Measurements from ENCODE around the gene BUB3. TPM values are rescaled to one million over a fixed set of nuclear protein-coding genes. Genes with fewer than 3 reads are reported as not detected.

BUB3 gene
- total and polyA plus RNA-seq, 2 of the 13 experiments (the other 11 are each of a cell fraction or from before 2014, with no cell fraction given) = 174 to 188 TPM

GRCh38 chr10:123140164-123140982, 13.8 kb upstream of the BUB3 start (continued):
- TF ChIP-seq E2F2 (CRISPR knock-in tag; IDR thresholded peaks at IDR 0.05; ENCODE audit: borderline replicate concordance) = no peak
- no peak for TF ChIP-seq SSRP1 (CRISPR knock-in tag; IDR thresholded peaks at IDR 0.05)
- TF ChIP-seq ZNF17 (CRISPR knock-in tag; IDR thresholded peaks at IDR 0.05) = no peak
- no peak for TF ChIP-seq ZBTB20 (CRISPR knock-in tag; IDR thresholded peaks at IDR 0.05; ENCODE audit: borderline replicate concordance, low read depth)
- no peak for TF ChIP-seq ZNF816 (CRISPR knock-in tag; IDR thresholded peaks at IDR 0.05; ENCODE audit: borderline replicate concordance)
- TF ChIP-seq ZBTB10 (CRISPR knock-in tag; IDR thresholded peaks at IDR 0.05; ENCODE audit: borderline replicate concordance) = no peak
- TF ChIP-seq ZNF331 (CRISPR knock-in tag; IDR thresholded peaks at IDR 0.05) = no peak
- TF ChIP-seq, protein P1, sequence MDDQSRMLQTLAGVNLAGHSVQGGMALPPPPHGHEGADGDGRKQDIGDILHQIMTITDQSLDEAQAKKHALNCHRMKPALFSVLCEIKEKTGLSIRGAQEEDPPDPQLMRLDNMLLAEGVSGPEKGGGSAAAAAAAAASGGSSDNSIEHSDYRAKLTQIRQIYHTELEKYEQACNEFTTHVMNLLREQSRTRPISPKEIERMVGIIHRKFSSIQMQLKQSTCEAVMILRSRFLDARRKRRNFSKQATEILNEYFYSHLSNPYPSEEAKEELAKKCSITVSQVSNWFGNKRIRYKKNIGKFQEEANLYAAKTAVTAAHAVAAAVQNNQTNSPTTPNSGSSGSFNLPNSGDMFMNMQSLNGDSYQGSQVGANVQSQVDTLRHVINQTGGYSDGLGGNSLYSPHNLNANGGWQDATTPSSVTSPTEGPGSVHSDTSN (CRISPR knock-in tag; IDR thresholded peaks at IDR 0.05; ENCODE audit: borderline replicate concordance) = no peak
- TF ChIP-seq, protein P2, sequence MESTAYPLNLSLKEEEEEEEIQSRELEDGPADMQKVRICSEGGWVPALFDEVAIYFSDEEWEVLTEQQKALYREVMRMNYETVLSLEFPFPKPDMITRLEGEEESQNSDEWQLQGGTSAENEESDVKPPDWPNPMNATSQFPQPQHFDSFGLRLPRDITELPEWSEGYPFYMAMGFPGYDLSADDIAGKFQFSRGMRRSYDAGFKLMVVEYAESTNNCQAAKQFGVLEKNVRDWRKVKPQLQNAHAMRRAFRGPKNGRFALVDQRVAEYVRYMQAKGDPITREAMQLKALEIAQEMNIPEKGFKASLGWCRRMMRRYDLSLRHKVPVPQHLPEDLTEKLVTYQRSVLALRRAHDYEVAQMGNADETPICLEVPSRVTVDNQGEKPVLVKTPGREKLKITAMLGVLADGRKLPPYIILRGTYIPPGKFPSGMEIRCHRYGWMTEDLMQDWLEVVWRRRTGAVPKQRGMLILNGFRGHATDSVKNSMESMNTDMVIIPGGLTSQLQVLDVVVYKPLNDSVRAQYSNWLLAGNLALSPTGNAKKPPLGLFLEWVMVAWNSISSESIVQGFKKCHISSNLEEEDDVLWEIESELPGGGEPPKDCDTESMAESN (CRISPR knock-in tag; conservative IDR thresholded peaks at IDR 0.05) = 0 out of 2 replicates have a peak, but pooled peaks have one; percentile 44
- TF ChIP-seq GABPB1 (CRISPR knock-in tag; IDR thresholded peaks at IDR 0.05) = peak; percentile 38; the same call in 1 of the 2 replicates
- TF ChIP-seq NKX3-1 (CRISPR knock-in tag; IDR thresholded peaks at IDR 0.05) = no peak
- no peak for TF ChIP-seq SUZ12 (IDR thresholded peaks at IDR 0.05; ENCODE audit: low read depth, low read length)
- TF ChIP-seq PHF20 (CRISPR knock-in tag; IDR thresholded peaks at IDR 0.05) = no peak
- TF ChIP-seq, protein P3, sequence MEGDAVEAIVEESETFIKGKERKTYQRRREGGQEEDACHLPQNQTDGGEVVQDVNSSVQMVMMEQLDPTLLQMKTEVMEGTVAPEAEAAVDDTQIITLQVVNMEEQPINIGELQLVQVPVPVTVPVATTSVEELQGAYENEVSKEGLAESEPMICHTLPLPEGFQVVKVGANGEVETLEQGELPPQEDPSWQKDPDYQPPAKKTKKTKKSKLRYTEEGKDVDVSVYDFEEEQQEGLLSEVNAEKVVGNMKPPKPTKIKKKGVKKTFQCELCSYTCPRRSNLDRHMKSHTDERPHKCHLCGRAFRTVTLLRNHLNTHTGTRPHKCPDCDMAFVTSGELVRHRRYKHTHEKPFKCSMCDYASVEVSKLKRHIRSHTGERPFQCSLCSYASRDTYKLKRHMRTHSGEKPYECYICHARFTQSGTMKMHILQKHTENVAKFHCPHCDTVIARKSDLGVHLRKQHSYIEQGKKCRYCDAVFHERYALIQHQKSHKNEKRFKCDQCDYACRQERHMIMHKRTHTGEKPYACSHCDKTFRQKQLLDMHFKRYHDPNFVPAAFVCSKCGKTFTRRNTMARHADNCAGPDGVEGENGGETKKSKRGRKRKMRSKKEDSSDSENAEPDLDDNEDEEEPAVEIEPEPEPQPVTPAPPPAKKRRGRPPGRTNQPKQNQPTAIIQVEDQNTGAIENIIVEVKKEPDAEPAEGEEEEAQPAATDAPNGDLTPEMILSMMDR (CRISPR knock-in tag; IDR thresholded peaks at IDR 0.05) = peak; percentile 50
- no peak for TF ChIP-seq ZNF562 (CRISPR knock-in tag; IDR thresholded peaks at IDR 0.05; ENCODE audit: borderline replicate concordance)
- no peak for TF ChIP-seq SP4 (CRISPR knock-in tag; IDR thresholded peaks at IDR 0.05)
- TF ChIP-seq TSC22D2 (CRISPR knock-in tag; IDR thresholded peaks at IDR 0.05; ENCODE audit: borderline replicate concordance) = no peak
- TF ChIP-seq ZNF674 (CRISPR knock-in tag; IDR thresholded peaks at IDR 0.05; ENCODE audit: low read depth) = no peak

Data from HepG2 (cell line).